ENCODE data around the gene RNF43. TPM values are rescaled to one million over a fixed set of nuclear protein-coding genes. Genes with fewer than 3 reads are reported as not detected.

Gene RNF43
- total RNA-seq, 1 experiment from 2014 or later, result 6.7 TPM

DNA sequence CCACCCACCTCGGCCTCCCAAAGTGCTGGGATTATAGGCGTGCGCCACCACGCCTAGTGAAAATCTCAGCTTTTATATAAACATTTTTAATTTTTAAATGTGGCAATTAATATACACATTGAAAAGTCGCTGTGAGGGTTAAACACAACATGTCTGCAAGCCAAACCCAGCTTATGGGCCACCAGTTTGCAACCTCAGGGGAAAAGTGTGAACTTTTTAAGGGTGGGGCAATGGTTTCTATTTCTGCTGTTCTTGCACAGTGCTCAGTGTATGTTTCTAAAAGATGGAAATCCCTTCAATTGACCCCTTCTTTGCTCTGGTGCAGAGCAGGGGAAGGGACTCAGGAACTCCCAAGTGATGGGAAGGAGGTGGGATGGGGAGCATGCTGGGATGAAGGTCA lies 47.0 kb downstream of the RNF43 start:
- Mint-ChIP-seq H3K9me3 (ENCODE audit: unreplicated experiment) (no peaks in the 10 kb centered on the region), H3K36me3 (ENCODE audit: insufficient read depth, unreplicated experiment) (peaks cover 2% of the 10 kb centered on the region), H3K27ac (ENCODE audit: low read depth, unreplicated experiment) (no peak overlapping the region), H3K4me1 (ENCODE audit: insufficient read depth, unreplicated experiment) (peaks cover 5% of the 10 kb centered on the region), H3K27me3 (ENCODE audit: insufficient read depth, unreplicated experiment) (no peaks in the 10 kb centered on the region), H3K4me3 (ENCODE audit: unreplicated experiment) (no peak overlapping the region)
- ChIA-PET POLR2A (interaction anchor here (0.5 to 1.7 kb wide), 3 partner anchors 18 to 1372 kb away, joined by 3 to 6 read pairs (median 3); partner anchors contain the start of genes RNF43 and SUPT4H1), CTCF (no interaction called here)
- DNase-seq (ENCODE audit: unreplicated experiment), result no peak
- no TSS peak for BruUV-seq (replicated peaks)
- no peak for TF ChIP-seq CTCF (IDR thresholded peaks at IDR 0.05; ENCODE audit: unreplicated experiment)
- intact Hi-C loops (cut with micrococcal nuclease), result no loop called here

GRCh38 chr17:58369214-58370031 lies 47.9 kb downstream of the RNF43 start:
- Mint-ChIP-seq H3K27me3 (ENCODE audit: insufficient read depth, unreplicated experiment) (no peaks in the 10 kb centered on the region), H3K9me3 (ENCODE audit: unreplicated experiment) (no peaks in the 10 kb centered on the region), H3K4me3 (ENCODE audit: unreplicated experiment) (no peak overlapping the region), H3K27ac (ENCODE audit: low read depth, unreplicated experiment) (no peak overlapping the region), H3K36me3 (ENCODE audit: insufficient read depth, unreplicated experiment) (peaks cover 5% of the 10 kb centered on the region), H3K4me1 (ENCODE audit: insufficient read depth, unreplicated experiment) (peaks cover 6% of the 10 kb centered on the region)
- no TSS peak for BruUV-seq (replicated peaks)
- ChIA-PET CTCF (no interaction called here), POLR2A (interaction anchor here (0.6 to 1.7 kb wide), 4 partner anchors 17 to 1284 kb away, joined by 3 to 6 read pairs (median 3); partner anchors contain the start of genes AKAP1, RNF43 and SUPT4H1)
- no peak for TF ChIP-seq CTCF (IDR thresholded peaks at IDR 0.05; ENCODE audit: unreplicated experiment)
- DNase-seq (ENCODE audit: unreplicated experiment), result no peak
- intact Hi-C loops (cut with micrococcal nuclease), result no loop called here

GRCh38 chr17:58368860-58369213 lies 48.5 kb downstream of the RNF43 start:
- Mint-ChIP-seq H3K9me3 (ENCODE audit: unreplicated experiment) (no peaks in the 10 kb centered on the region), H3K4me3 (ENCODE audit: unreplicated experiment) (no peak overlapping the region), H3K4me1 (ENCODE audit: insufficient read depth, unreplicated experiment) (peaks cover 11% of the 10 kb centered on the region), H3K27ac (ENCODE audit: low read depth, unreplicated experiment) (no peak overlapping the region), H3K36me3 (ENCODE audit: insufficient read depth, unreplicated experiment) (peaks cover 5% of the 10 kb centered on the region), H3K27me3 (ENCODE audit: insufficient read depth, unreplicated experiment) (no peaks in the 10 kb centered on the region)
- TF ChIP-seq CTCF (IDR thresholded peaks at IDR 0.05; ENCODE audit: unreplicated experiment), result no peak
- no TSS peak for BruUV-seq (replicated peaks)
- DNase-seq (ENCODE audit: unreplicated experiment), result no peak
- ChIA-PET POLR2A (interaction anchor here (0.6 to 1.7 kb wide), 2 partner anchors 17 to 28 kb away, joined by 3 to 6 read pairs; partner anchors contain the start of gene SUPT4H1), CTCF (no interaction called here)
- intact Hi-C loops (cut with micrococcal nuclease), result no loop called here

Other genes starting within 250 kb of the RNF43 start
- not detected in 2 replicates for gene EPX, start 224.8 kb downstream of the RNF43 start, total RNA-seq (2022)
- gene MKS1, start 198.3 kb downstream of the RNF43 start, total RNA-seq (2022), result 15.4 and 22.8 TPM in 2 replicates
- not detected in 2 replicates for gene LPO, start 178.9 kb downstream of the RNF43 start, total RNA-seq (2022)
- gene MPO, start 136.6 kb downstream of the RNF43 start, total RNA-seq (2022), result 0.19 TPM in 1 of 2 replicates, not detected in the other
- not detected in 2 replicates for gene TSPOAP1, start 88.7 kb downstream of the RNF43 start, total RNA-seq (2022)
- gene SUPT4H1, start 65.3 kb downstream of the RNF43 start, total RNA-seq (2022), result 63.4 and 90.8 TPM in 2 replicates
- not detected in 2 replicates for gene HSF5, start 70.9 kb upstream of the RNF43 start, total RNA-seq (2022)
- gene MTMR4, start 97.1 kb upstream of the RNF43 start, total RNA-seq (2022), result 33.5 and 38.1 TPM in 2 replicates